CD14-positive monocyte (primary cell): ENCODE measurements around the gene MFN2. TPM values are rescaled to one million over a fixed set of nuclear protein-coding genes. Genes with fewer than 3 reads are reported as not detected.
A peak's percentile ranks its signal among the peaks of the same experiment; 100 is the strongest.

Experiments used
- DNase-seq, 3 donors: peaks; one replicate each; pipeline ENCODE4 v3.0.0-alpha.2; 2011 to 2022
- H2AFZ ChIP-seq: 2 replicates; pipeline ENCODE4 v1.6.0; 2012; ENCODE audit warnings: mild to moderate bottlenecking, low read depth, low read length, inconsistent platforms; ENCODE audit not compliant: insufficient read depth, poor library complexity, severe bottlenecking
- H3K27ac ChIP-seq, 2 donors: 1 replicate in 1 of 2; 2 replicates in 1 of 2; pipeline ENCODE4 v1.5.1; 2012 to 2013; ENCODE audit warnings: low read length in 2 of 2, control low read depth in 1 of 2, inconsistent platforms in 1 of 2, low read depth in 1 of 2, mild to moderate bottlenecking in 1 of 2
- H3K27me3 ChIP-seq, 2 donors: one replicate each; pipeline versions ENCODE4 v1.6.0 to v1.6.1; 2011 to 2013; ENCODE audit warnings: low read length in 2 of 2; ENCODE audit not compliant: control insufficient read depth in 2 of 2, insufficient read depth in 2 of 2
- H3K36me3 ChIP-seq, 2 donors: replicated peaks in 1 of 2; 1 replicate in 1 of 2; 2 replicates in 1 of 2; pipeline versions ENCODE4 v1.5.1 to v1.6.1; 2012 to 2013; ENCODE audit warnings: low read length in 2 of 2, control low read depth in 1 of 2, inconsistent platforms in 1 of 2, mild to moderate bottlenecking in 1 of 2; ENCODE audit not compliant: insufficient read depth in 2 of 2, control insufficient read depth in 1 of 2
- H3K4me1 ChIP-seq, 2 donors: 1 replicate in 1 of 2; 2 replicates in 1 of 2; pipeline versions ENCODE4 v1.5.1 to v1.6.1; 2012 to 2013; ENCODE audit warnings: low read length in 2 of 2, control low read depth in 1 of 2, inconsistent platforms in 1 of 2, mild to moderate bottlenecking in 1 of 2, moderate library complexity in 1 of 2; ENCODE audit not compliant: insufficient read depth in 2 of 2, control insufficient read depth in 1 of 2
- H3K4me2 ChIP-seq: replicated peaks from 2 replicates; pipeline ENCODE3; 2012; ENCODE audit warnings: low read length, moderate library complexity, mild to moderate bottlenecking; ENCODE audit not compliant: poor library complexity, severe bottlenecking; ENCODE audit errors: extremely low read depth
- H3K4me3 ChIP-seq, 3 experiments: fragments of 200-600 bp in 1 of 3; sonication (generic) in 1 of 3; replicated peaks in 1 of 3; 1 replicate in 2 of 3; 2 replicates in 1 of 3; pipeline ENCODE4 v1.5.1; 2011 to 2013; ENCODE audit warnings: low read length in 3 of 3, mild to moderate bottlenecking in 3 of 3, control low read depth in 2 of 3, low read depth in 2 of 3, inconsistent platforms in 1 of 3, moderate library complexity in 1 of 3
- H3K79me2 ChIP-seq: 2 replicates; pipeline ENCODE4 v1.6.0; 2012; ENCODE audit warnings: mild to moderate bottlenecking, control low read depth, inconsistent platforms, low read length, moderate library complexity; ENCODE audit not compliant: insufficient read depth
- H3K9ac ChIP-seq: 2 replicates; pipeline ENCODE4 v1.6.0; 2017; ENCODE audit warnings: low read length, mild to moderate bottlenecking; ENCODE audit not compliant: insufficient read depth, poor library complexity, severe bottlenecking
- H3K9me3 ChIP-seq, 2 donors: replicated peaks in 1 of 2; 1 replicate in 1 of 2; 2 replicates in 1 of 2; pipeline versions ENCODE4 v1.5.1 to v1.6.1; 2012 to 2013; ENCODE audit warnings: low read length in 2 of 2, control low read depth in 1 of 2; ENCODE audit not compliant: control insufficient read depth in 1 of 2, insufficient read depth in 1 of 2
- H4K20me1 ChIP-seq: 2 replicates; pipeline ENCODE4 v1.6.0; 2012; ENCODE audit warnings: mild to moderate bottlenecking, low read length, control low read depth, moderate library complexity; ENCODE audit not compliant: insufficient read depth
- H3K27ac Mint-ChIP-seq, 7 donors: one replicate each; pipeline ENCODE4 v1.8.0; 2020; ENCODE audit warnings: mild to moderate bottlenecking in 7 of 7, mixed read lengths in 7 of 7, moderate library complexity in 6 of 7, inconsistent platforms in 2 of 7
- H3K27me3 Mint-ChIP-seq, 3 donors: one replicate each; pipeline ENCODE4 v1.8.0; 2021 to 2022; ENCODE audit warnings: low read depth in 3 of 3, mild to moderate bottlenecking in 3 of 3, mixed read lengths in 3 of 3, moderate library complexity in 3 of 3, inconsistent platforms in 1 of 3
- H3K36me3 Mint-ChIP-seq, 2 donors: one replicate each; pipeline ENCODE4 v1.8.0; 2020; ENCODE audit warnings: mixed read lengths in 2 of 2, inconsistent platforms in 1 of 2, mild to moderate bottlenecking in 1 of 2
- H3K4me1 Mint-ChIP-seq: one replicate; pipeline ENCODE4 v1.8.0; 2020; ENCODE audit warnings: mild to moderate bottlenecking, mixed read lengths
- H3K4me3 Mint-ChIP-seq, 2 donors: one replicate each; pipeline ENCODE4 v1.8.0; 2020; ENCODE audit warnings: mild to moderate bottlenecking in 2 of 2, mixed read lengths in 2 of 2, moderate library complexity in 1 of 2
- H3K9me3 Mint-ChIP-seq, 7 donors: one replicate each; pipeline ENCODE4 v1.8.0; 2020 to 2022; ENCODE audit warnings: mixed read lengths in 7 of 7, mild to moderate bottlenecking in 6 of 7, moderate library complexity in 6 of 7, inconsistent platforms in 2 of 7
- CTCF ChIP-seq: fragments of 200-600 bp; IDR thresholded peaks from one replicate; pipeline ENCODE4 v1.8.0; 2022; ENCODE audit warnings: antibody characterized with exemption, mild to moderate bottlenecking
- WGBS: methylation state at CpG from one replicate; pipeline ENCODE4 v1.1.5; 2013; ENCODE audit warnings: missing lambda C conversion rate; ENCODE audit not compliant: insufficient coverage; 5-methylcytosine and 5-hydroxymethylcytosine counted together
- intact Hi-C, 2 donors: fragments of 100-400 bp; cut with micrococcal nuclease; formaldehyde crosslinking; loops; one replicate each; pipeline versions ENCODE4 v1.15.0 to v1.15.1; 2023
- polyA plus RNA-seq, 3 donors: library from polyadenylated mRNA; depleted of rRNA in 1 of 3; unstranded in 2 of 3; stranded (reverse) in 1 of 3; fragments of 300-500 nt in 2 of 3; fragments of >200 nt in 1 of 3; fragmentation: Illumina TruSeq in 2 of 3; gene quantifications; 1 replicate in 2 of 3; 2 replicates in 1 of 3; pipeline ENCODE4 v1.2.3, GENCODE V29; 2012 to 2021

MFN2 gene
- polyA plus RNA-seq, 3 donors, result 26.3 to 35.8 (median 30.3) TPM

- Histone ChIP-seq H3K9me3 (no peaks in the 10 kb centered on the region), H3K36me3 (no peaks in the 10 kb centered on the region), H3K4me2 (no peak overlapping the region), H4K20me1 (no peaks in the 10 kb centered on the region), H3K9ac (no peak overlapping the region), H3K4me1 (peaks cover 0 to 3% of the 10 kb centered on the region in 2 donors), H3K79me2 (no peaks in the 10 kb centered on the region), H3K27ac (no peak overlapping the region), H3K27me3 (no peaks in the 10 kb centered on the region), H3K4me3 (no peak overlapping the region), H2AFZ (no peak overlapping the region)
- H3K27ac Mint-ChIP-seq, result no peak overlapping the region
- H3K9me3 Mint-ChIP-seq, result peaks cover 0 to 3% (median 0%) of the 10 kb centered on the region in 7 donors
- no peak for TF ChIP-seq CTCF
- intact Hi-C loops, result no loop called here
- no peaks in the 10 kb centered on the region for H3K36me3 Mint-ChIP-seq
- no peak for DNase-seq
- peaks cover 4% of the 10 kb centered on the region for H3K4me1 Mint-ChIP-seq
- WGBS, result 91% methylated on average over 5 of the region's 6 CpGs
- H3K27me3 Mint-ChIP-seq, result peaks cover 0 to 5% (median 3%) of the 10 kb centered on the region in 3 donors
- no peak overlapping the region for H3K4me3 Mint-ChIP-seq
Measured at GRCh38 chr1:12046749-12047119, 66.5 kb downstream of the MFN2 start.

GRCh38 chr1:12047120-12047876 lies 67.1 kb downstream of the MFN2 start:
- no peak for DNase-seq
- Histone ChIP-seq H3K4me3 (no peak overlapping the region), H2AFZ (peak overlapping the region; percentile 36), H3K9me3 (no peaks in the 10 kb centered on the region), H3K4me2 (no peak overlapping the region), H3K36me3 (no peaks in the 10 kb centered on the region), H3K9ac (no peak overlapping the region), H3K27me3 (no peaks in the 10 kb centered on the region), H3K79me2 (no peaks in the 10 kb centered on the region), H3K4me1 (peaks cover 5 to 9% of the 10 kb centered on the region in 2 donors), H3K27ac (no peak overlapping the region), H4K20me1 (no peaks in the 10 kb centered on the region)
- 28% methylated on average over 9 of the region's 18 CpGs for WGBS
- H3K4me3 Mint-ChIP-seq, result no peak overlapping the region
- peaks cover 0 to 5% (median 3%) of the 10 kb centered on the region in 3 donors for H3K27me3 Mint-ChIP-seq
- H3K36me3 Mint-ChIP-seq, result no peaks in the 10 kb centered on the region
- peaks cover 10% of the 10 kb centered on the region for H3K4me1 Mint-ChIP-seq
- intact Hi-C loops, result no loop called here
- peaks cover 0 to 1% (median 0%) of the 10 kb centered on the region in 7 donors for H3K9me3 Mint-ChIP-seq
- no peak for TF ChIP-seq CTCF
- no peak overlapping the region for H3K27ac Mint-ChIP-seq
